Effector memory CD8-positive, alpha-beta T cell (primary cell): ENCODE data around the gene ICE2.

Experiments used
- ATAC-seq: fragments of 150-1000 bp; cut with Tn5 transposase; replicated peaks from 2 replicates; pipeline ENCODE4 v1.10.0; 2021; ENCODE audit warnings: mild to moderate bottlenecking, moderate library complexity
- DNase-seq, 3 experiments: peaks; one replicate each; pipeline ENCODE4 v3.0.0; 2021
- H3K27ac Mint-ChIP-seq, 2 donors: one replicate each; pipeline ENCODE4 v1.8.0; 2022; ENCODE audit warnings: mild to moderate bottlenecking in 2 of 2, mixed read lengths in 2 of 2, moderate library complexity in 2 of 2
- H3K27me3 Mint-ChIP-seq, 2 donors: one replicate each; pipeline ENCODE4 v1.8.0; 2022; ENCODE audit warnings: mixed read lengths in 2 of 2
- H3K36me3 Mint-ChIP-seq: one replicate; pipeline ENCODE4 v1.8.0; 2022; ENCODE audit warnings: mild to moderate bottlenecking, moderate library complexity, mixed read lengths; ENCODE audit not compliant: insufficient read depth
- H3K4me1 Mint-ChIP-seq, 2 donors: one replicate each; pipeline ENCODE4 v1.8.0; 2022; ENCODE audit warnings: low read depth in 2 of 2, mixed read lengths in 2 of 2
- H3K4me3 Mint-ChIP-seq, 2 donors: one replicate each; pipeline ENCODE4 v1.8.0; 2022; ENCODE audit warnings: mild to moderate bottlenecking in 2 of 2, mixed read lengths in 2 of 2, moderate library complexity in 2 of 2
- H3K9me3 Mint-ChIP-seq, 2 donors: one replicate each; pipeline ENCODE4 v1.8.0; 2022; ENCODE audit warnings: mixed read lengths in 2 of 2

ICE2 gene

GRCh38 chr15:60392601-60392985, 86.3 kb downstream of the ICE2 start:
- Mint-ChIP-seq H3K27me3 (no peaks in the 10 kb centered on the region), H3K4me3 (peak overlapping the region in 1 of 2 donors; percentile 54), H3K27ac (peak overlapping the region; percentile 82 to 89), H3K9me3 (no peaks in the 10 kb centered on the region), H3K4me1 (peaks cover 68 to 80% of the 10 kb centered on the region in 2 donors), H3K36me3 (peaks cover 19% of the 10 kb centered on the region)
- peak; percentile 28 to 35 (median 35) for DNase-seq
- peak; percentile 44 for ATAC-seq

- Mint-ChIP-seq H3K4me1 (peaks cover 69 to 85% of the 10 kb centered on the region in 2 donors), H3K4me3 (no peak overlapping the region), H3K27me3 (no peaks in the 10 kb centered on the region), H3K27ac (peak overlapping the region; percentile 29 to 82), H3K9me3 (no peaks in the 10 kb centered on the region), H3K36me3 (peaks cover 11% of the 10 kb centered on the region)
- DNase-seq (no peak), ATAC-seq (no peak)
These were observed 87.1 kb downstream of the ICE2 start for GRCh38 chr15:60391722-60392315.

- H3K9me3 Mint-ChIP-seq, result no peaks in the 10 kb centered on the region
- DNase-seq, result no peak
- no peaks in the 10 kb centered on the region for H3K27me3 Mint-ChIP-seq
- H3K4me3 Mint-ChIP-seq, result peak overlapping the region; percentile 0 to 10
- H3K36me3 Mint-ChIP-seq, result peaks cover 9% of the 10 kb centered on the region
- peak overlapping the region; percentile 38 to 82 for H3K27ac Mint-ChIP-seq
- no peak for ATAC-seq
- peaks cover 65 to 85% of the 10 kb centered on the region in 2 donors for H3K4me1 Mint-ChIP-seq
These were observed 88.0 kb downstream of the ICE2 start for GRCh38 chr15:60390871-60391501.

GRCh38 chr15:60390231-60390630, 88.7 kb downstream of the ICE2 start:
- ATAC-seq (no peak), DNase-seq (no peak)
- Mint-ChIP-seq H3K4me3 (peak overlapping the region; percentile 51 to 64), H3K4me1 (peaks cover 60 to 79% of the 10 kb centered on the region in 2 donors), H3K9me3 (no peaks in the 10 kb centered on the region), H3K36me3 (peaks cover 13% of the 10 kb centered on the region), H3K27me3 (no peaks in the 10 kb centered on the region), H3K27ac (peak overlapping the region; percentile 38 to 88)

GRCh38 chr15:60389261-60390077, 89.5 kb downstream of the ICE2 start:
- DNase-seq, result peak; percentile 28 to 36 (median 33)
- no peaks in the 10 kb centered on the region for H3K27me3 Mint-ChIP-seq
- ATAC-seq, result peak; percentile 88
- H3K4me1 Mint-ChIP-seq, result peaks cover 57 to 73% of the 10 kb centered on the region in 2 donors
- peak overlapping the region; percentile 38 to 88 for H3K27ac Mint-ChIP-seq
- H3K9me3 Mint-ChIP-seq, result no peaks in the 10 kb centered on the region
- H3K36me3 Mint-ChIP-seq, result peaks cover 19% of the 10 kb centered on the region
- H3K4me3 Mint-ChIP-seq, result peak overlapping the region; percentile 51 to 64

GRCh38 chr15:60387321-60387720, 91.6 kb downstream of the ICE2 start:
- Mint-ChIP-seq H3K4me1 (peaks cover 44 to 68% of the 10 kb centered on the region in 2 donors), H3K9me3 (no peaks in the 10 kb centered on the region), H3K27ac (peak overlapping the region in 1 of 2 donors; percentile 55), H3K27me3 (no peaks in the 10 kb centered on the region), H3K4me3 (peak overlapping the region in 1 of 2 donors; percentile 32), H3K36me3 (peaks cover 25% of the 10 kb centered on the region)
- ATAC-seq (no peak), DNase-seq (no peak)

- DNase-seq (no peak), ATAC-seq (no peak)
- Mint-ChIP-seq H3K4me1 (peaks cover 41 to 68% of the 10 kb centered on the region in 2 donors), H3K9me3 (no peaks in the 10 kb centered on the region), H3K27ac (peak overlapping the region in 1 of 2 donors; percentile 28), H3K27me3 (no peaks in the 10 kb centered on the region), H3K36me3 (peaks cover 29% of the 10 kb centered on the region), H3K4me3 (peak overlapping the region in 1 of 2 donors; percentile 32)
These were observed 92.3 kb downstream of the ICE2 start for GRCh38 chr15:60386615-60387014.

GRCh38 chr15:60385620-60386552, 93.1 kb downstream of the ICE2 start:
- Mint-ChIP-seq H3K9me3 (no peaks in the 10 kb centered on the region), H3K4me3 (no peak overlapping the region), H3K27me3 (no peaks in the 10 kb centered on the region), H3K27ac (peak overlapping the region in 1 of 2 donors; percentile 28), H3K4me1 (peaks cover 41 to 68% of the 10 kb centered on the region in 2 donors), H3K36me3 (peaks cover 36% of the 10 kb centered on the region)
- ATAC-seq, result no peak
- DNase-seq, result no peak

DNA sequence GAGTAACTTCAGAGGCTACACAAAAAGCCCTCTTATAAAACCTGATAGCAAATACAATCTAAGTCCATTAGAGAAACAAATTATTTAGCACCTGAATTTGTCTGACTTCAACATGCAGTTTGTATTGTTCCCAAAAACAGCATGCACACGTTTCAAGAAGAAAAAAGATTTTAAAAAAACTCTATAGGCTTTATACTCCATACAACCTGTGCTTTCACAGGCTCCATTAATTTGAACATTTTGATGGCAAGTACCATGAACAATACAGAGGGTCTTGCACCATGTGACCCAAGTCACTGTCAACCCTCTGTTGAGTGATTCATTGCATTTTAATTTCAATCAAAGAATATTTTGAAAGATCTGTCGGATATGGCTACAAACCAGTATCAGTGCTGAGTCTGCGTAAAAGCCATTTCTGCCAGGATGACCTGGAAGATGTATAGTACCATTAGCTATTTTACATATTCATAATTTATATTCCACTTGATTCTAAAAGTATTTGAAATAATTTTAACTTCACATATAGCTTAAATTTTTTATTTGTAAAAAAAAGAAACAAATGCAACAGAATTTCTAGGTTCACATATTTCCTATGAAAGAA, 94.3 kb downstream of the ICE2 start:
- H3K4me1 Mint-ChIP-seq, result peaks cover 31 to 56% of the 10 kb centered on the region in 2 donors

GRCh38 chr15:60384053-60384452, 94.9 kb downstream of the ICE2 start:
- no peak for DNase-seq
- Mint-ChIP-seq H3K4me1 (peaks cover 26 to 50% of the 10 kb centered on the region in 2 donors), H3K27me3 (no peaks in the 10 kb centered on the region), H3K9me3 (no peaks in the 10 kb centered on the region), H3K36me3 (peaks cover 45% of the 10 kb centered on the region), H3K4me3 (no peak overlapping the region), H3K27ac (no peak overlapping the region)
- no peak for ATAC-seq

More for the DNA sequence above, 94.3 kb downstream of the ICE2 start:
- Mint-ChIP-seq H3K36me3 (peaks cover 47% of the 10 kb centered on the region), H3K27ac (no peak overlapping the region), H3K4me3 (no peak overlapping the region), H3K27me3 (no peaks in the 10 kb centered on the region), H3K9me3 (no peaks in the 10 kb centered on the region)
- DNase-seq (no peak), ATAC-seq (no peak)

- Mint-ChIP-seq H3K36me3 (peaks cover 53% of the 10 kb centered on the region), H3K27ac (peak overlapping the region; percentile 8 to 36), H3K9me3 (no peaks in the 10 kb centered on the region), H3K4me1 (peaks cover 20 to 43% of the 10 kb centered on the region in 2 donors), H3K27me3 (no peaks in the 10 kb centered on the region), H3K4me3 (no peak overlapping the region)
- ATAC-seq (no peak), DNase-seq (no peak)
These were observed 95.9 kb downstream of the ICE2 start for GRCh38 chr15:60382773-60383674.
